ENCODE results near the gene HDAC4. TPM values are rescaled to one million over a fixed set of nuclear protein-coding genes. Genes with fewer than 3 reads are reported as not detected.

Gene HDAC4
- polyA plus RNA-seq, 1 donor: 20.2 TPM

- peak; percentile 49 for DNase-seq
These were observed 396.4 kb downstream of the HDAC4 start for GRCh38 chr2:239004274-239005015.

GRCh38 chr2:239003624-239004273, 397.1 kb downstream of the HDAC4 start:
- DNase-seq: no peak

DNA sequence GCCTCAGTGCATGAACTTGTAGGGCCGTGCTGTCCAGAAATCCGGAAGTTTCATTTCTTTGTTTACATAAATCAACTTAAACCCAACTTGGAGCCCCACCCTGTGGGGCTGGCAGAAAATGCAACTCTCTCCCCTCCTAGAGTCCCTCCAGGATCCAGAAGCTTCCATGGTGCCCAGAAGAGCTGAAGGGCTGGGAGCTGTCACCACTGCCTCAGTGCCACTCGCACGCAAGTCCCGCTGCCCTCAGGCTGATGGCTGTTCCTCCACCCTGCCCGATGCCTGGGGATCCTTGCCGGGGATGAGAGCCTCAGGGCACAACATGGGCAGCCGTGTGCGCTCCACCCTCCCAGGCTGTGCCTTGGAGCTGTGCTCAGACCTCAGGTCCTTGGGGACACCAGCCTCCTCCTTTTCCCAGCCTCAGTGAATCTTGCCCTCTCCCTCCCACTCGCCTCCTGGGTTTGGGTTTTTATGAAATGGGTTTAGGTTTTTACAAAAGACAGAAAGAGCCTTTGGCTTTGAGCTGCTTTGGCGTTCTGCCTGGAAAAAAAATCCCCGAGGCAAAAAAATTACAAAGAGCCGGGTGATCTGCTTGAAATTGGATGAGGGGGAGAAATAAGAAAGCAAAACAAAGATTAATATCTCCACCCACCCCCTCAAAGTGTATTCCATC, 397.7 kb downstream of the HDAC4 start:
- peak; percentile 78 for DNase-seq

GRCh38 chr2:239002591-239002953, 398.2 kb downstream of the HDAC4 start:
- no peak for DNase-seq

DNA sequence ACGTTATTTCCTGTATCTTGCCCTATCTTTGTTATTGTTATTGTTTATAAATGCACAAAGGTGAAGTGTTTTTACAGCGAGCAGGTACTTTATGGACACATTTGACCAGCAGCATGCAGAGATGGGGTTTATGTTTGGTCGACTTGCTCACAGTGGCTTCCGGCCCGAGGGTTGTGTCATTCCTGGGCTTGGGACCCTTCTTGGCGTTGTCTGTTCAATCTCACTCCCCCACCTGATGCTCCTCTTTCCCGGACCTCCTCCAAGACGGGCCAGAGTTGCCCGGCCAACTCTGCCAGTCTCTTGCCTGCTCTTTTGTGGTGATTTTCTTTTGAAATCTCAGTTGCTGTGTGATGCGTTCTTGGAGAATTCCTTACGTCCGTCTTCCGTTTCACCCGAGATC, 399.0 kb downstream of the HDAC4 start:
- DNase-seq: no peak

- DNase-seq: no peak
These were observed 400.2 kb downstream of the HDAC4 start for GRCh38 chr2:239000500-239001073.

DNA sequence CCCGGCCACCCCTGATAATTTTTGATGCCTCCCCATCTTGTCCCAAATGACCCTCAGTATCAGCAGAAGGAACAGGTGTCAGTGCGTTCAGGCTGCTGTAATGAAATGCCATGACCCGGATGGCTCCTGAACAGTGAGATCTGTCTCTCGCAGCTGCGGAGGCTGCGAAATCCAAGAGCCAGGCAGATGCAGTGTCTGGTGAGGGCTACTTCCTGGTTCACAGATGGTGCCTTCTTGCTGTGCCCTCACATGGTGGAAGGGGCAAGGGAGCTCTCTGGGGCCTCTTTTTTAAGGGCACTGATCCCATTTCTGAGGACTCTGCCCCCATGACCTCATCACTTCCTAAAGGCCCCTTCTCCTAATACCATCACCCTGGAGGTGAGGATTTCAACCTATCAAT, 400.7 kb downstream of the HDAC4 start:
- no peak for DNase-seq

GRCh38 chr2:238999291-238999741, 401.5 kb downstream of the HDAC4 start:
- DNase-seq: peak; percentile 42

GRCh38 chr2:238998801-238999200, 402.0 kb downstream of the HDAC4 start:
- DNase-seq: no peak

All from hindlimb muscle (tissue), 1 donor.